Mucosa of stomach (tissue), 1 donor: ENCODE results near the gene SLC11A2.

ENCODE experiments used
- H3K27me3 ChIP-seq: one replicate; pipeline ENCODE4 v1.7.0; 2013; ENCODE audit warnings: mild to moderate bottlenecking, low read length; ENCODE audit not compliant: control insufficient read depth, insufficient read depth
- H3K36me3 ChIP-seq: one replicate; pipeline ENCODE4 v1.7.0; 2013; ENCODE audit warnings: low read length; ENCODE audit not compliant: control insufficient read depth, insufficient read depth
- H3K4me1 ChIP-seq: one replicate; pipeline ENCODE4 v1.7.0; 2013; ENCODE audit warnings: mild to moderate bottlenecking, low read length; ENCODE audit not compliant: control insufficient read depth, insufficient read depth
- H3K4me3 ChIP-seq: one replicate; pipeline ENCODE4 v1.7.0; 2013; ENCODE audit warnings: low read length
- H3K9ac ChIP-seq: one replicate; pipeline ENCODE4 v1.7.0; 2013; ENCODE audit warnings: mild to moderate bottlenecking, low read length, moderate library complexity
- H3K9me3 ChIP-seq: one replicate; pipeline ENCODE4 v1.7.0; 2013; ENCODE audit warnings: mild to moderate bottlenecking, low read length, moderate library complexity; ENCODE audit not compliant: control insufficient read depth
- donor health status: Pancreatic carcinoma.

SLC11A2 gene

GRCh38 chr12:51005030-51005429, 21.2 kb downstream of the SLC11A2 start:
- Histone ChIP-seq H3K36me3 (peaks cover 11% of the 10 kb centered on the region), H3K4me1 (no peaks in the 10 kb centered on the region), H3K27me3 (no peaks in the 10 kb centered on the region), H3K9me3 (no peaks in the 10 kb centered on the region), H3K4me3 (no peak overlapping the region), H3K9ac (no peak overlapping the region)

GRCh38 chr12:51004504-51004903, 21.7 kb downstream of the SLC11A2 start:
- Histone ChIP-seq H3K9me3 (no peaks in the 10 kb centered on the region), H3K36me3 (peaks cover 11% of the 10 kb centered on the region), H3K4me3 (no peak overlapping the region), H3K4me1 (no peaks in the 10 kb centered on the region), H3K27me3 (no peaks in the 10 kb centered on the region), H3K9ac (no peak overlapping the region)

GRCh38 chr12:51001799-51002198, 24.4 kb downstream of the SLC11A2 start:
- no peaks in the 10 kb centered on the region for H3K9me3 ChIP-seq
- no peak overlapping the region for H3K4me3 ChIP-seq
- H3K4me1 ChIP-seq: no peaks in the 10 kb centered on the region
- no peaks in the 10 kb centered on the region for H3K27me3 ChIP-seq
- peaks cover 11% of the 10 kb centered on the region for H3K36me3 ChIP-seq
- H3K9ac ChIP-seq: no peak overlapping the region

- Histone ChIP-seq H3K27me3 (no peaks in the 10 kb centered on the region), H3K36me3 (peaks cover 19% of the 10 kb centered on the region), H3K4me1 (no peaks in the 10 kb centered on the region), H3K4me3 (no peak overlapping the region), H3K9ac (no peak overlapping the region), H3K9me3 (no peaks in the 10 kb centered on the region)
Measured at GRCh38 chr12:51000245-51000644, 25.9 kb downstream of the SLC11A2 start.

- H3K4me3 ChIP-seq: no peak overlapping the region
- no peaks in the 10 kb centered on the region for H3K27me3 ChIP-seq
- H3K4me1 ChIP-seq: no peaks in the 10 kb centered on the region
- H3K36me3 ChIP-seq: peaks cover 13% of the 10 kb centered on the region
- H3K9ac ChIP-seq: no peak overlapping the region
- H3K9me3 ChIP-seq: no peaks in the 10 kb centered on the region
Measured at GRCh38 chr12:50999093-50999492, 27.1 kb downstream of the SLC11A2 start.

GRCh38 chr12:50992819-50993218, 33.4 kb downstream of the SLC11A2 start:
- H3K9me3 ChIP-seq: no peaks in the 10 kb centered on the region
- peaks cover 16% of the 10 kb centered on the region for H3K36me3 ChIP-seq
- H3K9ac ChIP-seq: no peak overlapping the region

GRCh38 chr12:50991291-50991690, 34.9 kb downstream of the SLC11A2 start:
- Histone ChIP-seq H3K9ac (no peak overlapping the region), H3K9me3 (no peaks in the 10 kb centered on the region), H3K36me3 (peaks cover 16% of the 10 kb centered on the region), H3K4me3 (no peak overlapping the region), H3K27me3 (no peaks in the 10 kb centered on the region), H3K4me1 (no peaks in the 10 kb centered on the region)

More at GRCh38 chr12:50992819-50993218, 33.4 kb downstream of the SLC11A2 start:
- Histone ChIP-seq H3K4me1 (no peaks in the 10 kb centered on the region), H3K27me3 (no peaks in the 10 kb centered on the region), H3K4me3 (no peak overlapping the region)

GRCh38 chr12:50990791-50991190, 35.4 kb downstream of the SLC11A2 start:
- peaks cover 14% of the 10 kb centered on the region for H3K36me3 ChIP-seq
- H3K9me3 ChIP-seq: no peaks in the 10 kb centered on the region
- no peak overlapping the region for H3K9ac ChIP-seq
- H3K4me1 ChIP-seq: no peaks in the 10 kb centered on the region
- no peak overlapping the region for H3K4me3 ChIP-seq
- no peaks in the 10 kb centered on the region for H3K27me3 ChIP-seq

- Histone ChIP-seq H3K27me3 (no peaks in the 10 kb centered on the region), H3K4me1 (no peaks in the 10 kb centered on the region), H3K9ac (no peak overlapping the region), H3K4me3 (no peak overlapping the region), H3K36me3 (peaks cover 9% of the 10 kb centered on the region), H3K9me3 (no peaks in the 10 kb centered on the region)
Measured at GRCh38 chr12:50990147-50990727, 35.9 kb downstream of the SLC11A2 start.

- H3K36me3 ChIP-seq: peaks cover 9% of the 10 kb centered on the region
- no peaks in the 10 kb centered on the region for H3K9me3 ChIP-seq
Measured at GRCh38 chr12:50988871-50989270, 37.3 kb downstream of the SLC11A2 start.

GRCh38 chr12:50988051-50988450, 38.1 kb downstream of the SLC11A2 start:
- H3K4me3 ChIP-seq: no peak overlapping the region
- no peak overlapping the region for H3K9ac ChIP-seq
- no peaks in the 10 kb centered on the region for H3K27me3 ChIP-seq
- no peaks in the 10 kb centered on the region for H3K9me3 ChIP-seq
- H3K36me3 ChIP-seq: peaks cover 9% of the 10 kb centered on the region
- peaks cover 6% of the 10 kb centered on the region for H3K4me1 ChIP-seq

More at GRCh38 chr12:50988871-50989270, 37.3 kb downstream of the SLC11A2 start:
- H3K9ac ChIP-seq: no peak overlapping the region
- no peak overlapping the region for H3K4me3 ChIP-seq
- H3K27me3 ChIP-seq: no peaks in the 10 kb centered on the region
- peaks cover 6% of the 10 kb centered on the region for H3K4me1 ChIP-seq

GRCh38 chr12:50986966-50987737, 39.0 kb downstream of the SLC11A2 start:
- no peaks in the 10 kb centered on the region for H3K27me3 ChIP-seq
- H3K36me3 ChIP-seq: peaks cover 9% of the 10 kb centered on the region
- H3K4me3 ChIP-seq: no peak overlapping the region
- no peak overlapping the region for H3K9ac ChIP-seq
- no peaks in the 10 kb centered on the region for H3K9me3 ChIP-seq
- peaks cover 6% of the 10 kb centered on the region for H3K4me1 ChIP-seq
